Esophagus squamous epithelium (tissue), 4 donors: Measurements from ENCODE around the gene ZNF358.

Source experiments
- CTCF ChIP-seq, 6 experiments: fragments of 450-650 bp in 4 of 6; fragments of 200-600 bp in 2 of 6; sonication (generic) in 2 of 6; IDR thresholded peaks; one replicate each; pipeline ENCODE4 v1.5.1; 2016 to 2019; ENCODE audit warnings: antibody characterized with exemption in 6 of 6, mild to moderate bottlenecking in 4 of 6, moderate library complexity in 4 of 6
- POLR2A ChIP-seq, 4 donors: fragments of 450-650 bp; IDR thresholded peaks; one replicate each; pipeline ENCODE4 v1.6.1; 2017; ENCODE audit warnings: antibody characterized with exemption in 4 of 4, mild to moderate bottlenecking in 4 of 4, moderate library complexity in 3 of 4

GRCh38 chr19:7565332-7565731 is 49.4 kb downstream of the ZNF358 start:
- no peak for TF ChIP-seq CTCF (IDR thresholded peaks at IDR 0.05)
- no peak for TF ChIP-seq POLR2A (IDR thresholded peaks at IDR 0.05)
